Measurements from ENCODE around the gene HGFAC.

HGFAC gene

DNA sequence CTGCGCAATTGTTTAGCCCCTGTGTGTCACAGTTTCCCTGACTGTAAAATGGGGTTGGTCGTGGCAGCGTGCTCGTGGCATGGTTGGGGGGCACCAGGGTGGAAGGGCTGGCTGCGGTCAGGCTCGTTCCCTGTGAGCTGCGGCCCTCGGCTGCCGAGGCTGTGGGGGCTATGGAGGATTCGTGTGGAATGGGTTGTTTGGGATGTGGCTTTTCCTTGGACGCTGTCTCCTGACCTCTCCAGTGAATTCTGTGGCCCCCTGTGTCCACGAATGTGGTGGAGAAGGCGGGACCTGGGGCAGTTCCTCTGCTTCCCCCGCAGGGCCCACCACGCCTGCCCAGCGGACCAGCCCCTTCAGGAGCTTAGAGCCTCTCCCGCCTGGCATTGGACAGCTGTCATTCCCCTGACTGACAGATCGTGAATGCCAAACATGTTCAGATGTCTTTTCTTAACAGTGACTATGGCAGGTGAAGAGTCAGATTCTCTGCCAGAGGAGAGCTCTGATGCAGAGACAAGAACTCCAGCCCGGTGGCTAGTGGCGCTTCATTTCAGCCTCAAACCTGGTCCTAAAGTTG is 17.2 kb upstream of the HGFAC start:
- no peak for DNase-seq (ENCODE audit: low read depth in 2 of 2)

DNA sequence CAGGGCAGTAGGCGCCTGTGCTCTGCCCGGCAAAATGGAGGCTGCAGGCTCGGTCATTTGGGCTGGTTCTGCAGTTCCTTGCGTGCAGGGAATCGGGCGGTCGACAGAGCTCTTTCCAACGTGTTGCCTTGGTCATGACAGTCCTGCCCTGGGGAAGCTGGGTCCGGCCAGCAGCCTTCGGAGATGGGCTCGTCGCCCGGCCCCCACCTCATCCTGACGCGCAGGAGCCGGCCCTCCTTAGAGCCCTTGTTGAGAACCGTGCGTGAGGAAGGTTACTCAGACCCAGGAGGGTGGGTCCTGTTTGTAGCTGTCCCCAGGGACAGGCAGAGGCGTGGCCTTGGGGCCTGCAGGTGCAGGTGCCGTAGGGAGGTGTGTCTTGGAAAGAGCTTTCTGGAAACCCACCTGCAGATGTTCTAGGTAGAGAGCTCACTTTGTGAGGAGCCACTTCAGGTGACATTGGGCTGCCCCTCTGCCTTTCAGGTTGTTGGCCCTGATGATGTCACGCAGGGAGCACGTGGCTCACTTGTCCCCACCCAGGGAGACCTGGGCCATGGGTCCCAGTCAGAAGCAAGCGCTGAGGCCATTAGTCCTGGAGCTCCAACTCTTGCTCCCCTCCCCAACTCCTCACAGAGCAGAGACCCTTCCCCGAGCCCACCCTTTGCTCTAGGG is 15.2 kb upstream of the HGFAC start:
- DNase-seq (ENCODE audit: low read depth in 2 of 2): no peak

DNA sequence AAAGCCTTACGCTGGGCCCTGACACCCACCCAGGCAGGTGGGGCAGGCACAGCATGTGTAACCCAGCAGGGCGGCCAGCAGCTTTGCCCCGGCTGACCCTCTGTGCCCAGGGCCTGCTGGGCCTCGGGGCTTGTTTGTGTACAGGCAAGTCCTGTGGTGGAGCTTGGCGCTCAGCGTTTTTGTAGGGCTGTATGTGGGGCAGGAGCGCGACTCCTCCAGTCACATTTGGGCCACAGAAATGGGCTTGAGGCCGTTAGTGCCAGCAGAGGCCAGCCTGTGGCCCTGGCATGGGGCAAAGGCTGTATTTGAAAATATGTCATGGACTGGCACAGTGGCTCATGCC is 14.7 kb upstream of the HGFAC start:
- no peak for DNase-seq (ENCODE audit: low read depth in 2 of 2)

DNA sequence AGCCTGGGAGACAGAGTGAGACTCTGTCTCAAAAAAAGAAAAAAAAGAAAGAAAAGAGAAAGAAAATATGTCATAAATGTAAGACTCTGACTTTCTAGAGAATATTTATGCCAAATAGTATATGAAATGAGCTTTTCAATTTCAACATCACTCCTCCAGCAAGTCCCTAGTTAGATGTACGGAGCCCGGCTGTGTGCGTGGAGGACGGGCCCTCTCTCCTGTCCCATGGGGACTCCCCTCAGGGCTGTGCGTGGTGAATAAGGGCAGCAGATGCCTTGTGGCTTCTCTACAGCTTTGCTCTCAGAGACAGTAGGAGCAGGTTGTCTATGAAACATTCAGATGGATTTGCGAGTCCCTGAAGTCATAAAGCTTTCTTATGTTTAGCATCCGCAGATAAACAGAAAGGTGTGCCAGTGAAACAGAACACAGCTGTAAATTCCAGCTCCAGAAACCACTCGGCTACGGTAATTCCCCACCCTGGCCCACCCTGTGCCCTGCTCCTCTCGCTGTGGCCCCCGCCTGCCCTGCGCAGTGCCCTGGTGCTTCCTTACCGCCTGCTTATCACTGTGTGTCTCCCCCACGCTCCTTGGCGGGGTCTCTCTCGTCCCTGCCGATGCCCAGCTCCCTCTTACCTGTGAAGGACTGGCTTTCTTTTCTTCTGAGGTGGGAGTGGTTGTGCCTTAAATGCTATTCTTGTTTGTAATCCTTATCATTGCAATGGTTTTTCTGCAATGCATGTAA is 13.9 kb upstream of the HGFAC start:
- no peak for DNase-seq (ENCODE audit: low read depth in 2 of 2)

DNA sequence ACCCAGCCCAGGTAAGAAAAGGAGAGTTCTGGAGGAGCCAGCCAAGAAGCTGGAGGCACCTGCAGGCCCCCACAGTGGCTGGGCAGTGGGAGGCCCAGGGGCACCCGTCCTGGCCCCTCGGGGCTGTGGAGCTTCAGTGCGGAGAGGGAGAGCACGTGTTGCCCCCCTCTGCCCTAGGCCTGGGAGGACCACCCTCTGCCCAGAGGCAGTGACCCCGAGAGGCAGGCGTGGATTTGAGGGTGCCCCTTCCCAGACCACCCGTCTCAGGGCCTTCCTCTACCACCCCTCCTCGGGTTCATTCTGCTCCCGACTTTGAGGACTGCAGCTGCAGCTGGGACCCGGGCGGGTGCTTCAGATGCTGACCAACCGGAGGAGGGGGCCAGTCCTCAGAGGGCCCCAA is 12.1 kb upstream of the HGFAC start:
- DNase-seq (ENCODE audit: low read depth in 2 of 2): no peak

DNA sequence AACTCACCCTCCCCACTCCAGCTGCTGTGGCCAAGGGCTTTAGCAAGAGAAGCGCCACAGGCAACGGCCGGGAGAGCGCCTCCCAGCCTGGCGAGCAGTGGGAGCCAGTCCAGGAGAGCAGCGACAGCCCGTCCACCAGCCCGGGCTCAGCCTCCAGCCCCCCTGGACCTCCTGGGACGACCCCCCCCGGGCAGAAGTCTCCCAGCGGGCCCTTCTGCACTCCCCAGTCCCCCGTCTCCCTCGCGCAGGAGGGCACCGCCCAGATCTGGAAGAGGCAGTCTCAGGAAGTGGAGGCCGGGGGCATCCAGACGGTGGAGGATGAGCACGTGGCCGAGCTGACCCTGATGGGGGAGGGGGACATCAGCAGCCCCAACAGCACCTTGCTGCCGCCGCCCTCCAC is 11.2 kb upstream of the HGFAC start:
- no peak for DNase-seq (ENCODE audit: low read depth in 2 of 2)

DNA sequence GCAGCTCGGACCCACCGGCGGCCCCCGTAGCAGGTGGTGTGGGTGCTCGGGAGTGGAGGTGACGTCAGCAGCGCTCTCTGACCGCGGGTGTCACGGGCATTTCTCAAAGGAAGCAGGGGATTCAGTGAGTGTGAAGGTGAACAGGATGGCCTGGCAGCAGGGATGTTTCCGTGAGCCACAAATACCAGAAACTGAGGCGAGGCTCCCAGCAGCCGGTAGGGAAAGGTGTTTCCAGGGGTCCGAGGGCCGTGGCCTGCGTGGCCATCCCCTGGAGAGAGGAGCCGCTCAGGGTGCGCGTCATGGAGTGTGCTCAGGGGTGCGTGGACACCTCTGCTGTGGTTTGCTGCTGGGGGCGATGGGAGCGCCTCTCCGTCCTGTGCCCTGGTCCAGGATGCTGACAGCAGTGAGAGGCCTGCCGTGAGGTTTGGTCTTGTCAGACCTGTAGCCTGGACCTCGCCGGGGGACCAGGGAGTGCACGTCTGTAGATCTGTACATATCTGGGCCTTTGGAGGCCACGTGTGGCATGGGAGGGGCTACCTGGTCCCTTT is 10.2 kb upstream of the HGFAC start:
- DNase-seq (ENCODE audit: low read depth in 2 of 2): no peak

DNA sequence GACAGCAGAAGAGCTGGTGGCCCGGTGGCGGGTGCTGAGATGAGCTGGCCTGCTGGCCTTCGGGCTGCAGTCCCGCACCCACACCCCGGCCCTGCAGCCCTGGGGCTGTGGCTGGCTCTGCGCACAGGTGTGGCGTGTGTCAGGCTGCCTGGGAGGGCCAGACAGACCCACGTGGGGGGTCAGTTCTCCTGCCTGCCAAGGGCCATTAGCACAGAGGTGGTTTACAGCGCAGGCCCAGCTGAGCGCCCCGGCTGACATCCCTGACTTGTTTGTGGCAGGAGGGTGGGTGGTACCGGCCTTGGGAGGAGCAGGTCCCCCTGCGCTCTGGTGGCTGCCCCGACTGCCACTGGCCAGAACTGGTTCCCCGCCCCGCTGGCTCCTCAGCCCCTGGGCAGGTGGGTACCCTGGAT is 9.4 kb upstream of the HGFAC start:
- no peak for DNase-seq (ENCODE audit: low read depth in 2 of 2)

DNA sequence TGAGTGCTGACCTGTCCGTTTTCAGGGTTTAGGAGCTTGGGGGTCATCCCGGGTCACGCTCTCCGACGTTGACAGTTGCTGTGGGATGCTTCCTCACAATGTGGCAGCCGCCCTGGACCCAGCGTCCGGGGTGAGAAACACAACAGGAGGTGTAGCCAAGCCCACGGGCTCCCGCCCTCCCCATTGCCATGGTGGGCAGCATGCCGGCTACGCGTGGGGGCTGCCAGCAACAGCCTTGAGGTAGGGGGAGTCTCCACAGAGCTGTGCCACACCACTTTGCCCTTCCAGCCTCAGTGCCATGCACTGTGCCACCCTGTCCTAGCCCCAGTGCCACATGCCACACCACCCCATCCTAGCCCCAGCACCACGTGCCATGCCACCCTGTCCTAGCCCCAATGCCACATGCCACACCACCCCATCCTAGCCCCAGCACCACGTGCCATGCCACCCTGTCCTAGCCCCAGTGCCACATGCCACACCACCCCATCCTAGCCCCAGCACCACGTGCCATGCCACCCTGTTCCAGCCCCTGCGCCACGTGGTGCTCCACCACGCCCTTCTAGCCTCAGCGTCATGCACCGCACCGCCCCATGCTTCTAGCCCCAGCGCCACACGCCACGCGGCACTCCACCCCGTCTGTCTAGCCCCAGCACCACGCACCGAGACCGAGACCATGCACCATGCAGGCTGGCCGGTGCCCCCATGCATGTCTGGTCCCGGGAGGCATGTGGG is 8.5 kb upstream of the HGFAC start:
- no peak for DNase-seq (ENCODE audit: low read depth in 2 of 2)

DNA sequence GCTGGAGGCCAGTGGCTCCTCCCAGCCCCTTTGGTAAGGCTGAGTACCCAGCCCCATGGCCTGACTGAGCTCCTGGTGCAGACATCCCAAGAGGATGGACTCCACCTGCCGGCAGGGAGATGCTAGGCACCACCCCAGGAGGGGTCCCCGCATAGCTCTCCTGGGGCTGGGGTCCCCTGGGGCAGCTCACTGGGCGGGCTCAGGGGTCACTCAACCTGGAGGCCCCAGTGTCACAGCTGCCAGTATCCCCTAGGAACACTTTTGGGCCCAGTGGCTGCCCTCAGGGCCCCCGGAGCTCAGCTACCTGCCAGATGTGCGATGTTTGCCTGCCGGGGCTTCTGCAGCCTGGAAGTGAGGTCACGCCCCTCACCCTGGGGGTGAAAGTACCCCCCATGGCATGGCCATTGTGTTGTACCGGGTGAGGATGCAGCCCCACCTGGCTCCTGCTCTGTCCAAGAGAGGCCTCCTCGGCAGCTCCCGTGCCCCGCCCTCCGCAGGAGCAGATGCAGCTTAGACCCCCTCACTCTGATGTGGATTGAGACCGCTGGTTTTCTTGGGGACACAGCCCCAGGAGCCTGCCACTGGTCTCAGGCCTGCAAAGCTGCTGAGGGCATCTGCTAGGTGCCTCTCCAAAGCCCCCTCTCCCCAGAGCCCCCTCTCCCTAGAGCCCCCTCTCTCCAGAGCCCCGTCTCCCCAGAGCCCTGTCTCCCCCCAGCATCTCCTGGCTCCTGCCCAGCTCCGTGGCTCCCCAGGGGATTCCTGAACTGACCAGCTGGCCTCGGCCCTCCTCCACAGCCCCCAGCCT is 6.7 kb upstream of the HGFAC start:
- DNase-seq (ENCODE audit: low read depth in 2 of 2): no peak

DNA sequence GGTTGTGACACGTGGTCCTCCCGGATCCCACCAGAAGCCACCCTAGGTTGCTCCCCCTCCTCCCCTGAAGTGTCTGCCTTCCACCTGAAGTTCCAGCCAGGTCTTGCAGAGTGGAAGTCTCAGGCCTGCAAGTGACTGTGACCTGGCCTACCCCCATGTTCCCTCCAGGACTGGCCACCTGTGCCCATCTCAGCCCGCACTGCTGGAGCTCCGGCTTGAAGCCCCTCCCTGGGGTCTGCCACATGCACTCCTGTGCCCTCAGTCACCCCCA is 6.1 kb upstream of the HGFAC start:
- no peak for DNase-seq (ENCODE audit: low read depth in 2 of 2)

DNA sequence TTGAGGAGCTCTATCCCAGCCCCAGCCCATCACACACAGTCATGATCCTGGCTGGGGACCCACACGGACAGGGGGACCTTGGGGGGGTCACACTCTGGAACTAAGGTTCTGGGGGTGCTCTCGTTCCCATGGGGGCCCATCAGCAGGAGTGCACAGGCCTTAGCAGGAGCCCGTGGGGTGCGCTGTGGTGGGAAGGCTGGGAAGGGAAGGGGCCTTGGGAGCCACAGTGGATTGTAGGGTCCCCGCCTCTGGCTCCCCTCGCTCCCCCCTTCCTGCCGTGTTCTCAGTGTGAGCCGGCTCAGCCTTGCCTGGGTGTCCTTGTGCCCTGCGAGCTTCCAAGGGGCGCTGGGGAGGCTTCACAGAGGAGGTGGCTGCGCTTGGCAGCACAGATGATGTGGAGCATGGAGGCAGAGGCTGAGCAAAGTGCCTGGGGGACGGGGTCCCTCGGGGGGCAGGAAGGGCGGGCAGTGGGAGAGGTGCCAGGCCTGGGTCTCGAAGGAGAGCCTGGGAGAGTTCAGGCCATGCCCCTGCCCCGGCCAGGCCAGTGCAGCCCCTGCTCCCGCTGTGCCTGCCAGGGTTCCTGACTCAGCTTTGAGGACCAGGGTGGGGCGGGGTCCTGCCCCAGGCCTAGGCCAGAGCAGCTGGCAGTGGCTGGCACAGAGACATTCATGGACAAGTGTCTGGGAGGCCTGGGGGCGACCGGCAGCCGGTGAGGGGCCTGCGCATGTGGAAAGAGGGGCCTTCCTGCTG is 5.5 kb upstream of the HGFAC start:
- no peak for DNase-seq (ENCODE audit: low read depth in 2 of 2)

DNA sequence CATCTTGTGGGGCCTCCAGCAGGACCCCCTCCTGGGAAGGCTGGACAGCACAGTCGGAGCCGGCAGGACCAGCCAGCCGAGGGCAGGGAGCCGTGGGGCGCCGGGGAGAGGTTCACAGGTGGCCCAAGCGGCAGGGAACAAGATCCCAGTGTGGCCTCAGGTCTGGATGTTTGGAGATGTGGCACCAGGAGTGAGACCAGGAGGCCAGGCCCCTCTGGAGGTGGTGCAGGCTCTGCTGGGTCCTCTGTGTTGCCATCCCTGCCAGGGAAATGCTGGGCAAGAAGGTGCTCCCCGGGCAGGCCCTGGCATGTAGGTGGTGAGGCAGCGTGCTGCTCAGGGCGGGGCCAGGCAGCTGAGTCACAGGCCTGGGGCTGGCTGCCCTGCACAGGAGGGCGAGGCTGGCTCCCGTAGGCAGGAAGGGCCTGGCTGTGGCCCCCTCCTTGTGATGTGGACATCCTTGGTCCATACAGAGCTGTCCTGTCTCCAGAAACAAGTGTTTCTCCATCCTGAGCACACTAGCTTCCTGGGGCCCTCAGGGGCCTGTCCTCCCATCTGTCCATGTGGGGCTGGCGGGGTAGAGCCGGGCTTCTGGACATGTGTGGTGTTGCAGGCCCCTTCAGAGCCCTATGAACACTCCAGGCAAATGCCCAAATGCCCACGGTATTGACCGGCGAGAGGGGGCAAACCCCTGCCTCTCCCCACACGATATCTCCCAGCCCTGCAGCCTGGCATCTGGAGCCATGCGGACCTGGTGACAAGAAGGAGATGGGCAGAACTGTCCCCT is 4.8 kb upstream of the HGFAC start:
- DNase-seq (ENCODE audit: low read depth in 2 of 2): no peak

DNA sequence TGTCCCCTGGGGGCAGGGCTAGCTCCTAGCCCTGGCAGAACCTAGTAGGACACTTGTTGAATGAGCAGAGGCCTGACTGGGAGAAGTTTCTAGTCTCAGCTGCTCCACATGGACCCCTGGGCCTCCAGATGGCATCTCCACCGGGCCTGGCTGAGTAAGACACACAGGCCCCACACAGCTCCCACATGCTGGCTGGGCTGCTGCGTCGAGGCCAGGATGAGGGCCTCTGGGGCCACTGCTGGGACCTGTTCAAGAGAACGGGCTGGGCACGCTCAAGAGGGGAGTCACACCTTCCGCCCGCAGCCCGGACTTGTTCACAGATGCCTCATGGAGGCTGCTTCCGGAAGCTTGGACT is 4.2 kb upstream of the HGFAC start:
- DNase-seq (ENCODE audit: low read depth in 2 of 2): no peak

DNA sequence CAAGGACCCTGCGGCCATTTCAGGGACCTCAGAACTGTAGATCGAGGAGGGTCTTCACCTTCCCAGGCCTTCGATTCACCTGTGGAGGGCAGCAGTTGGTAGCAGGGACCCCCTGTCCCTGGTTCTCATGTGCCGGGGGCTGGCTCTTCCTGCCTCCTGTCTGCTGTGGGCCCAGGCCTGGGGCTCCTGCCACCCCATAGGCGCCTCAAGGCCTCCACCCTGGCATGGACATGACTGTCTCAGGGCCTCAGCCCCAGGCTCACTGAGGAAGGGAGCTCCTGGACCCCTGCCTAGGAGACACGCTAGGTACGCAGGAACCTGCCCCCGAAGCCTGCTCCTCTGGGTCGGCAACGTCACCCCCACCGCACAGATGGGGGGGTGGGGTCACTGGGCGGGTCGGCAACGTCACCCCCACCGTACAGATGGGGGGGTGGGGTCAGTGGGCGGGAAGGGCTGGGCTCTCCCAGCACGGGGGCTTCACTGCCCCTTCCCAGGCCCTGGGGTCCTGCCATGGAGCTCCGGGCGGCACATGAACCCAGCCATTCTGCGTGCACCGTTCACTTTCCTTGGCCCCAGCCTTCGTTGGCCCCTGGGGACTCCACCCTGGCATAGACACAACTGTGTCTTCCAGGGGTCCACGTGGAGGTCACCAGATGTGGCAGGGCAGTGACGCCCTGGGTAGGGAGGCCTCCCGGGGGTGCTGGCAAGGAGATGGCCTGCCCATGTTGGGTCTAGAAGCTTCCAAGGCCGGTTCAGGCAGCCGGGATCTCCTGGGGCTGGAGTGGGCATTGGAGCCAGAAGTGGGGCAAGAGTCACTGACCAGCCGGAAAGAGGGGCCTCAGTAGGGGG is 3.5 kb upstream of the HGFAC start:
- no peak for DNase-seq (ENCODE audit: low read depth in 2 of 2)

DNA sequence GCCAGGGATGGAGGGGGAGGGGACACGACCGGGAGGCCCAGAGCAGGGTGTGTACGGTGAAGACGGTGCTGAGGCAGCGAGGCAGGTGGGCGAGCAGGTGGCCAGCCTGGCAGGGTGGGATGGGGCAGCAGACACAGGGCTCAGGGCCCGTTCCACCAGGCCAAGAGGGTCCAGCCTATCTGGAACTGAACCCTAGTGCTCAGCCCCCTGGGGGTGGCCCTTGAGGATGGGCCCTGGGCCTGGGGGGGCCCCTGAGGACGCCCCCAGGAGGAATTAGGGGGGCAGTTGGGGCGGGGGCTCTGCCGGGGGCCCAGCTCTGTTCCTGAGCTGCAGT is 3.0 kb upstream of the HGFAC start:
- DNase-seq (ENCODE audit: low read depth in 2 of 2): no peak

DNA sequence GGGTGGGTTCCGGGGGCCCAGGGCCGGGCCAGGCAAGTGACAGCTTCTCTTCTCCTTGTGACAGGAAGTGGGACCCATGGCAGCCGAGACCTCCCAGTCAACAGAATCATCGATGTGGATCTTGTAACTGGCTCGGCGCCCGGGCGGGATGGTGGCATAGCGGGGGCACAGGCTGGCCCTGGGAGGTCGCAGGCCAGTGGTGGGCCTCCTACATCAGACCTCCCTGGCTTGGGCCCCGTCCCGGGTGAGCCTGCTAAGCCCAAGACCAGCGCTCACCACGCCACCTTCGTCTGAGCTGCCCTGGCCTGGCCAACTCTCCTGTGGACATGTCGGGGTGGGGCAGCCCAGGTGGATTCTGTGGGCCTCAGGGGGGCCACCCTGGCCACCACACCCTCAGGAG is 2.4 kb upstream of the HGFAC start:
- no peak for DNase-seq (ENCODE audit: low read depth in 2 of 2)

DNA sequence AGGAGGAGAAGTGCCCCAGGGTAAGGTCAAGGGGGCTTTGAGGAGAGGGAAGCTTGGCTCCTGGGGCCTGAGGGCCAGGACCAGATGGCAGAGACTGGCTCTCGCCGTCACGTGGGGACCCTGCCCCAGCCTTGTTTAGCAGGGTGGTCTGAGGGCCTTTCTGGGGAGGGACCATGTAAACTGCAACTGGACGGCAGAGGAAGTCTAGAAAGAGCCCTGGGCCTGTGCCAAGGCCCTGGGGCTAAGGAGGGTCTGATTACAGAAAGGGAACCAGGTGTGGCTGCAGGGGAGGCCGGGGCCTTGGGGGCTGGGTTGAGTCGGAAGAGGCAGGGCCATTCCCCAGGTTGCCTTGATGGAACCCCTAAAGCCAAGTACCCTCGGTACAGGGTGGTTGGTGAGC is 1.8 kb upstream of the HGFAC start:
- DNase-seq (ENCODE audit: low read depth in 2 of 2): no peak

DNA sequence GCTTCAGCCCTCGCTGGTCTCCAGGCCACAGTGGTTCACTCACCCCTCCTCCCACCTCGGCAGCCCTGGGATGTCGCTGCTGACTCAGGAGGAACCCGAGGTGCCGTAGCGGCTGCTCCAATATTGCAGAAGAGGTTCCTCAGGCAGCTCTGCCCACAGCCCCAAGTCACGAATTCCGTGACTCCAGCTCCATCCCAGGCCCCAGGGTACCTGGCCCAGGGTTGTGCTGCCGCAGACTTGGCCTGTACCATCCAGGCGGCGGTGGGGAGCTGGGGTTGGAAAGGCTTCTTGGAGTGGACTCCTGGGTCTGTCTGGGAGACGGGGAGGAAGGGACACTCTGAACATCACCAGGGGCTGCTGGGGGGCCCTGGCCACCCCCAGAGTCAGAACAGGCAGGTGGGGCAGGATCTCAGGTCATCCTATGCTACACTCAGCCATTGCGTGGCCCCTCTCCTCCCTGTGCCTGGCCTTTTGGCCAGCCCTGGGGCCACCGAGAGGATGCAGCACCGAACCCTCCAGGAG is 728 bp upstream of the HGFAC start:
- DNase-seq (ENCODE audit: low read depth in 2 of 2): no peak
